ENCODE data around the gene TUBA4A. TPM values are rescaled to one million over a fixed set of nuclear protein-coding genes. Genes with fewer than 3 reads are reported as not detected.

TUBA4A gene
- total RNA-seq, 1 experiment from 2014 or later: 40.8 TPM

- no peak for DNase-seq (ENCODE audit: low spot score)
- ChIA-PET CTCF (no interaction called here), POLR2A (no interaction called here)
- no peak overlapping the region for H3K4me3 Mint-ChIP-seq
- H3K9me3 Mint-ChIP-seq: no peaks in the 10 kb centered on the region
- no peak overlapping the region; the same call in 1 of the 2 replicates for H3K27ac Mint-ChIP-seq
- H3K27me3 Mint-ChIP-seq (ENCODE audit: low read depth): no peaks in the 10 kb centered on the region
- peaks cover 49% of the 10 kb centered on the region for H3K36me3 Mint-ChIP-seq
- H3K4me1 Mint-ChIP-seq: peaks cover 19% of the 10 kb centered on the region
- TF ChIP-seq E2F4 (CRISPR knock-in tag; IDR thresholded peaks at IDR 0.05; ENCODE audit: borderline replicate concordance, low read depth) (no peak), HMGA2 (CRISPR knock-in tag; IDR thresholded peaks at IDR 0.05) (no peak)
- no peak for ATAC-seq
Observed at GRCh38 chr2:219214141-219214540, 39.6 kb downstream of the TUBA4A start.

- Mint-ChIP-seq H3K4me3 (no peak overlapping the region), H3K27me3 (ENCODE audit: low read depth) (no peaks in the 10 kb centered on the region), H3K4me1 (peaks cover 17% of the 10 kb centered on the region), H3K36me3 (peaks cover 54% of the 10 kb centered on the region), H3K27ac (no peak overlapping the region), H3K9me3 (no peaks in the 10 kb centered on the region)
- ATAC-seq: no peak
- DNase-seq (ENCODE audit: low spot score): no peak
- ChIA-PET CTCF (no interaction called here), POLR2A (no interaction called here)
- TF ChIP-seq ZNF232 (CRISPR knock-in tag; IDR thresholded peaks at IDR 0.05) (no peak), CREM (CRISPR knock-in tag; IDR thresholded peaks at IDR 0.05) (no peak), USF1 (CRISPR knock-in tag; IDR thresholded peaks at IDR 0.05) (no peak), PRDM15 (CRISPR knock-in tag; IDR thresholded peaks at IDR 0.05) (no peak)
Observed at GRCh38 chr2:219213486-219214071, 40.1 kb downstream of the TUBA4A start.

GRCh38 chr2:219213026-219213415 lies 40.7 kb downstream of the TUBA4A start:
- no peaks in the 10 kb centered on the region for H3K27me3 Mint-ChIP-seq (ENCODE audit: low read depth)
- DNase-seq (ENCODE audit: low spot score) (no peak), ATAC-seq (no peak)
- peaks cover 16% of the 10 kb centered on the region for H3K4me1 Mint-ChIP-seq
- ChIA-PET CTCF (no interaction called here), POLR2A (no interaction called here)
- H3K9me3 Mint-ChIP-seq: no peaks in the 10 kb centered on the region
- H3K4me3 Mint-ChIP-seq: no peak overlapping the region
- no peak overlapping the region for H3K27ac Mint-ChIP-seq
- TF ChIP-seq ZNF219 (CRISPR knock-in tag; IDR thresholded peaks at IDR 0.05; ENCODE audit: borderline replicate concordance): no peak
- no peak for TF ChIP-seq JUN (CRISPR knock-in tag; IDR thresholded peaks at IDR 0.05)
- no peak for TF ChIP-seq NFE2L1 (CRISPR knock-in tag; IDR thresholded peaks at IDR 0.05)
- TF ChIP-seq MLX (CRISPR knock-in tag; IDR thresholded peaks at IDR 0.05): no peak
- no peak for TF ChIP-seq PRDM15 (CRISPR knock-in tag; IDR thresholded peaks at IDR 0.05)
- TF ChIP-seq ZSCAN18 (CRISPR knock-in tag; IDR thresholded peaks at IDR 0.05): no peak
- peaks cover 59% of the 10 kb centered on the region for H3K36me3 Mint-ChIP-seq

Data from WTC11 (cell line).